GM12878 (cell line): ENCODE data around the gene CDR2L.

Source experiments
- BACH1 ChIP-seq: fragments of 450-650 bp; IDR thresholded peaks from 2 replicates; pipeline ENCODE4 v1.6.1; 2017; ENCODE audit warnings: mild to moderate bottlenecking, borderline replicate concordance
- CHD1 ChIP-seq: IDR thresholded peaks from 2 replicates; pipeline ENCODE4 v1.6.1; 2012; ENCODE audit warnings: low read depth, low read length, improper control_type of control experiment
- CHD2 ChIP-seq: IDR thresholded peaks from 2 replicates; pipeline ENCODE4 v1.6.1; 2011; ENCODE audit warnings: low read depth, low read length, improper control_type of control experiment, borderline replicate concordance
- CREB1 ChIP-seq: IDR thresholded peaks from 2 replicates; pipeline ENCODE4 v1.6.1; 2012; ENCODE audit warnings: low read depth, mild to moderate bottlenecking, inconsistent platforms
- RAD21 ChIP-seq: IDR thresholded peaks from 2 replicates; pipeline ENCODE4 v1.6.1; 2011; ENCODE audit warnings: mild to moderate bottlenecking, low read depth, low read length, moderate library complexity; ENCODE audit not compliant: insufficient read depth
- YY1 ChIP-seq: IDR thresholded peaks from 2 replicates; pipeline ENCODE4 v1.6.1; 2011; ENCODE audit warnings: low read depth, mild to moderate bottlenecking, low read length
- TF ChIP-seq, protein P1 (sequence below), 3 experiments: IDR thresholded peaks in 2 of 3; conservative IDR thresholded peaks in 1 of 3; 2 replicates each; pipeline ENCODE4 v1.5.1; 2011; ENCODE audit warnings: low read depth in 3 of 3, low read length in 3 of 3, mild to moderate bottlenecking in 3 of 3, control low read depth in 2 of 3, moderate library complexity in 2 of 3, inconsistent platforms in 1 of 3, mixed read lengths in 1 of 3; ENCODE audit not compliant: control insufficient read depth in 2 of 3, insufficient read depth in 1 of 3; ENCODE audit errors: extremely low read depth in 1 of 3

DNA sequence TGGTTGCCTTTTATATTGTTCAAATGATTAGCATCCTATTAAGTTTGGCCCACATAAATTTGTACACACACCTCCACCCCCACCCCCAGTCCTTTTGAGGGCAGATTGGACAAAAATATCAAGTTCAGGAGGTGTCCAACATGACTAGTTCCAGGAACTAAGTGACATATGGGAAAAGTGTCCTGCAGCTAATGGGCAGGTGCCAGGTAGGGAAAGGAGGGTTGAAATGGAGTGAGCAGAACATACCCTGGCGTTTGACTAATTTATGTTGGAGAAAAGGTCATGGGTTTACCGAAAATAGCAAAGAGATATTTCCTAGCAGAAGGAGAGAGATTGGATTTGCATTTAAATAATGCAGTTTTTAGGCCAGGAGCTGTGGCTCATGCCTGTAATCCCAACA is 64.5 kb downstream of the CDR2L start:
- TF ChIP-seq, protein P1, sequence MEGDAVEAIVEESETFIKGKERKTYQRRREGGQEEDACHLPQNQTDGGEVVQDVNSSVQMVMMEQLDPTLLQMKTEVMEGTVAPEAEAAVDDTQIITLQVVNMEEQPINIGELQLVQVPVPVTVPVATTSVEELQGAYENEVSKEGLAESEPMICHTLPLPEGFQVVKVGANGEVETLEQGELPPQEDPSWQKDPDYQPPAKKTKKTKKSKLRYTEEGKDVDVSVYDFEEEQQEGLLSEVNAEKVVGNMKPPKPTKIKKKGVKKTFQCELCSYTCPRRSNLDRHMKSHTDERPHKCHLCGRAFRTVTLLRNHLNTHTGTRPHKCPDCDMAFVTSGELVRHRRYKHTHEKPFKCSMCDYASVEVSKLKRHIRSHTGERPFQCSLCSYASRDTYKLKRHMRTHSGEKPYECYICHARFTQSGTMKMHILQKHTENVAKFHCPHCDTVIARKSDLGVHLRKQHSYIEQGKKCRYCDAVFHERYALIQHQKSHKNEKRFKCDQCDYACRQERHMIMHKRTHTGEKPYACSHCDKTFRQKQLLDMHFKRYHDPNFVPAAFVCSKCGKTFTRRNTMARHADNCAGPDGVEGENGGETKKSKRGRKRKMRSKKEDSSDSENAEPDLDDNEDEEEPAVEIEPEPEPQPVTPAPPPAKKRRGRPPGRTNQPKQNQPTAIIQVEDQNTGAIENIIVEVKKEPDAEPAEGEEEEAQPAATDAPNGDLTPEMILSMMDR (IDR thresholded peaks at IDR 0.05 in 2 of 3, conservative IDR thresholded peaks at IDR 0.05 in 1 of 3; ENCODE audit: control insufficient read depth in 2 of 3, extremely low read depth in 1 of 3, insufficient read depth in 1 of 3, low read depth in 3 of 3, low read length in 3 of 3), result no peak
- no peak for TF ChIP-seq CHD2
- no peak for TF ChIP-seq CREB1
- TF ChIP-seq YY1, result no peak
- no peak for TF ChIP-seq CHD1
- TF ChIP-seq RAD21, result no peak
- no peak for TF ChIP-seq BACH1
